GM12874 (cell line): ENCODE results near the gene ALKBH2.

ENCODE experiments used
- TF ChIP-seq, protein P1 (sequence below): IDR thresholded peaks from 2 replicates; pipeline ENCODE4 v1.5.1; 2011; ENCODE audit warnings: low read depth, mild to moderate bottlenecking, control low read depth, low read length, moderate library complexity; ENCODE audit not compliant: insufficient read depth

The ALKBH2 gene

DNA sequence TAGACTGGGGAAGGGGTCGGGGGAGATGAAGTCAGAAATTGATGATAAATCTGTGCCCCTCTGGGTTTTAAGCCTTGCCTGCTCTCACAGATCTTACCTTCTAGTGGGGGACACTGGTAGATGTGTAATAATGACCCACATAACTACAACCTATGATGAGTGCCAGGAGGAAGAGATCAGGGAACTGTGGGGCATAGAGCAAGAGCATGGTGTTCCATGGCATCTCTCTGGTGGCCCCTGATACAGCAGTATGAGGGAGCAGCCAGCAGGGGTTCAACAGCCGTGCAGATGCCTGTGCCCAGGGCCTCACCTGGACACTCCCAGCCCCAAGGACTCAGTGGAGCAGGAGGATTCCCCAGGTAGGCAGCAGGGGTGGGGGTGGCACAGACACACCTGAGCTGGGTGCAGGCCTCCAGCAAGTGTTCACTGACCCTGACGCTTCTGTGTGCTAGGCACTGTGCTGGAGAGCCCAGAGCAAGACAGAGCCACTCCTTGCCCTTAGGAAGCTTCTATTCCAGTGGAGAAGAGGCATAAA, 28.1 kb upstream of the ALKBH2 start:
- TF ChIP-seq, protein P1, sequence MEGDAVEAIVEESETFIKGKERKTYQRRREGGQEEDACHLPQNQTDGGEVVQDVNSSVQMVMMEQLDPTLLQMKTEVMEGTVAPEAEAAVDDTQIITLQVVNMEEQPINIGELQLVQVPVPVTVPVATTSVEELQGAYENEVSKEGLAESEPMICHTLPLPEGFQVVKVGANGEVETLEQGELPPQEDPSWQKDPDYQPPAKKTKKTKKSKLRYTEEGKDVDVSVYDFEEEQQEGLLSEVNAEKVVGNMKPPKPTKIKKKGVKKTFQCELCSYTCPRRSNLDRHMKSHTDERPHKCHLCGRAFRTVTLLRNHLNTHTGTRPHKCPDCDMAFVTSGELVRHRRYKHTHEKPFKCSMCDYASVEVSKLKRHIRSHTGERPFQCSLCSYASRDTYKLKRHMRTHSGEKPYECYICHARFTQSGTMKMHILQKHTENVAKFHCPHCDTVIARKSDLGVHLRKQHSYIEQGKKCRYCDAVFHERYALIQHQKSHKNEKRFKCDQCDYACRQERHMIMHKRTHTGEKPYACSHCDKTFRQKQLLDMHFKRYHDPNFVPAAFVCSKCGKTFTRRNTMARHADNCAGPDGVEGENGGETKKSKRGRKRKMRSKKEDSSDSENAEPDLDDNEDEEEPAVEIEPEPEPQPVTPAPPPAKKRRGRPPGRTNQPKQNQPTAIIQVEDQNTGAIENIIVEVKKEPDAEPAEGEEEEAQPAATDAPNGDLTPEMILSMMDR: no peak

GRCh38 chr12:109120557-109120956, 27.3 kb upstream of the ALKBH2 start:
- TF ChIP-seq, protein P1: no peak

GRCh38 chr12:109120095-109120494, 26.8 kb upstream of the ALKBH2 start:
- TF ChIP-seq, protein P1: no peak

DNA sequence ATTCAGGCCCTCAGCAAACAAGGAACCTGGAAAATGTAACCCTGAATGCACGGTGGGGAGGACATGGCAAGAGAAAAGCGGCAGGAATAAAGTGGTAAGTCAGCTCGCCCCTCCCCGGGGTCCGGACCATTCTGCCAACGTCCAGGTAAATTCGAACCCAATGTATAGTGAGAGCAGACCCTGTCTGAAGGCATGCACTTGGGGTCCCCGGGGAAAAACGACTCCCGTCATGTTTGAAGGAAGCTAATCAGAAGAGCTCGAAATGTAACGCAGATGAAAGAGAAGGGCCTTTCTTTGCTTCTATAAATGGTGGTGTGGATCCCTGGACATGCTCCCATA, 23.3 kb upstream of the ALKBH2 start:
- TF ChIP-seq, protein P1: no peak

- TF ChIP-seq, protein P1: no peak
Observed at GRCh38 chr12:109115758-109116610, 22.7 kb upstream of the ALKBH2 start, which contains the start of gene ACACB. Gene ACACB (plus strand): TSS chr12:109116587. CDS start chr12:109139406, 22,819 bp downstream.

- TF ChIP-seq, protein P1: no peak
Observed at GRCh38 chr12:109115404-109115757, 22.1 kb upstream of the ALKBH2 start.

DNA sequence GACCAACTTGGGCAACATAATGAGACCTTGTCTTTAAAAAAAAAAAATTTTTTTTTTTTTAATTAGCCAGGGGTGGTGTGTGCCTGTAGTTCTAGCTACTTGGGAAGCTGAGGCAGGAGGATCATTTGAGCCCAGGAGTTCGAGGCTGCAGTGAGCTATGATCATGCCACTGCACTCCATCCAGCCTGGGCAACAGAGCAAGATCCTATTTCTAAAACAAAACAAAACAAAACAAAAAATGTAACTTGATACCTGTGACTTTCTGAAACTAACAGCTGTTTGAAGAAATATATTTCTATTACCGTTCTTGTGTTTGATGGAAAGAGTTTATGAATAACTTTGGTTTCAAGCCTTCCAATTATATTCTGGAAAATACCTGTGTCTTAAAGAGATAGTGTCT, 21.4 kb upstream of the ALKBH2 start:
- TF ChIP-seq, protein P1: no peak
